22Rv1 (cell line): ENCODE results near the gene MBD2.

Experiments used
- H3K27ac ChIP-seq: fragments of 450-650 bp; 2 replicates; pipeline ENCODE4 v1.5.1; 2017
- CTCF ChIP-seq: fragments of 450-650 bp; IDR thresholded peaks from 2 replicates; pipeline ENCODE4 v1.5.1; 2017; ENCODE audit warnings: mild to moderate bottlenecking
- ZFX ChIP-seq: fragments of 450-650 bp; IDR thresholded peaks from 2 replicates; pipeline ENCODE4 v1.6.1; 2017; ENCODE audit warnings: antibody characterized with exemption, borderline replicate concordance

Gene MBD2

GRCh38 chr18:54119524-54120019, 104.9 kb downstream of the MBD2 start:
- TF ChIP-seq ZFX, result no peak
- TF ChIP-seq CTCF, result peak; percentile 85
- H3K27ac ChIP-seq, result no peak overlapping the region

DNA sequence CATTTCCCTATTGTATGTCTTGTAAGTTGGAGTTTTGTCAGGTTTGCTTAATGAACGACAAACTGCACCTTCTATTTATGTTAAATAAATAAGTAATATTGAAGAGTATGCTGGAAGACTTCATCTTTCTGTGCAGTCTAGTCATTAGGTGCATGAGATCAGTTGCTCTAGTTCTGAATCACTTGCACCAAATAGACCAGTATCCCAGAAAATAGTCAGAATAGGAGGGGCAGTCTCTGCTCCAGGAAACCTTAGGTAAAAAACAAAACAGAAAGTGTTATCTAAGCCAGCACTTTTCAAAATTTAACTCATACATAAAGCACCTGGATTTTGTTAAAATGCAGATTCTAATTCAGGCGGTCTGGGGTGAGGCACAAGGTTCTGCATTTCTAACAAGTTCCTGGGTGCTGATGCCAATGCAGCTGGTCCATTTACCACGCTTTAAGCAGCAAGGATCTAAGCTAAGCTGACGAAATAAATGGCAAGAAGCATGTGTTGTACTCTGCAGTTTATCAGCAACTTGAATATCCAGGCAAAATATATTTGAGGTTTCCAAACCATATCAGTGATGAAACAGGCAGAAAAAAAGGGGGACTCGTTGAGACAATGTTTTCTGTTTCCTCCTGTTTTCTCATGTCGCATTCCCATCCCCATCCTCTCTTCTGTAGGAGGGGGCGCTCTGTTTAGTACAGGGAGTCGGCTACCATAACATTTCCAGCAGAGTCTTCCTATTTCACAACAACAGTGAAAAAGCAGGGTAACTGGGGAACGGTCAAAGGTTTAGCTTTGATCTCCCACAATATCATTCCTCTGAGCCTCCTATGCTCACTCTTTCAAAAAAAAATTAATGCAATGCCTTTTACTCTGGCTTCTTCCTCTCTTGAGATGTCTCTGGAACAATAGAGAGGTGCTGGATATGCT, 106.4 kb downstream of the MBD2 start:
- TF ChIP-seq ZFX (no peak), CTCF (no peak)
- H3K27ac ChIP-seq, result no peak overlapping the region

DNA sequence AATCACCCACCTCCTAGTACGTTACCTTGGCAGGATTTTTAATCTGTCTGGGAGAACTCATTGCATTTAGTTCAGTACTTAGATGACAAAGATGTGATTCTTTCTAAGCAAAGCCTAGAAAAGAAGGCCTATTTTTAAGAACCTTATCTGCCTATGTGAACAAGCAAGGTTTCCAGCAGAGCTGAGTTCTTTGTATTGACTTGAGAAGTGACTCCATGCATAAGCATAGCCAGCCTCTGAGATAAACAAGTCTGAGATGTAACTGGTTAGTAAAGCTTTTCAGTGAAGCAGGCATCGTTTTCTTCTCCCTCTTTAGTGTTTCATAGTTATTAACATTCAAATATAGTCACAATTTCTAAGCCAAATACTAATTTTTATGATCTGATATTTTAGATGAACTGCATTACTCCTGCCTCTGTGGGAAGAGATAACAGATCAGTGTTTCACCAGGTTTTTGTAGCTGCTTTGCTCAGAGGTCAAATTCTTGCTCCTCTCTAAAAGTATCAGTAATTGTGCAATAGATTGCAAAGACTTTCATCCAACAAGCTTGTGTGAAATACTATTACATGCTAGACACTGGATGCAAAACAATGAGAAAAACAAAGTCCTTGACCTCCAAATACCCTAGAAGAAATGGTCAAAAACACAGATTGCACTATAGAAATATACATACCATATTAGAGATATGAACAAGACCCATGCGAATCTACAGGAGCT, 107.8 kb downstream of the MBD2 start:
- no peak for TF ChIP-seq ZFX
- TF ChIP-seq CTCF, result no peak
- no peak overlapping the region for H3K27ac ChIP-seq

- H3K27ac ChIP-seq, result no peak overlapping the region
- TF ChIP-seq CTCF (no peak), ZFX (no peak)
Measured at GRCh38 chr18:54112356-54112755, 112.1 kb downstream of the MBD2 start.

DNA sequence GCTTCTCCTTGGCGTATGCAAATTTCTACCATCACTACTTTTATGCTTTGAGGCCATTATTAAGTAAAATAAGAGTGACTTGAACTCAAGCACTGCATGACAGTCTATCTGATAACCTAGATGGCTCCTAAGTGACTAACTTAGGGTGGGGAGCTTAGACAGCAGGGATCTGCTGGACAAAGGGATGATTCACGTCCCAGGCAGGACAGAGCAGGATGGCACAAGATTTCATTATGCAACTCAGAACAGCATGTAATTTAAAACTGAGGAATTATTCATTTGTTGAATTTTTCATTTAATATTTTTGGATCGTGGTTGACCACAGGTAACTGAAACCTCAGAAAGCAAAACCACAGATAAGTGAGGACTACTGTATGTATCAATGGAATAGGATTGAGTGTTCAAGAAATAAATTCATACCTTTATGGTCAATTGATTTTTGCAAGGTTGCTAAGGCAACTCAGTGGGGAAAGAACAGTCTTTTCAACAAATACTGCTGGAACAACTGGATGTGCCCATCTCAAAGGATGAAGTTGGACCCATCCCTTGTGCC, 115.3 kb downstream of the MBD2 start:
- TF ChIP-seq ZFX (no peak), CTCF (no peak)
- no peak overlapping the region for H3K27ac ChIP-seq

DNA sequence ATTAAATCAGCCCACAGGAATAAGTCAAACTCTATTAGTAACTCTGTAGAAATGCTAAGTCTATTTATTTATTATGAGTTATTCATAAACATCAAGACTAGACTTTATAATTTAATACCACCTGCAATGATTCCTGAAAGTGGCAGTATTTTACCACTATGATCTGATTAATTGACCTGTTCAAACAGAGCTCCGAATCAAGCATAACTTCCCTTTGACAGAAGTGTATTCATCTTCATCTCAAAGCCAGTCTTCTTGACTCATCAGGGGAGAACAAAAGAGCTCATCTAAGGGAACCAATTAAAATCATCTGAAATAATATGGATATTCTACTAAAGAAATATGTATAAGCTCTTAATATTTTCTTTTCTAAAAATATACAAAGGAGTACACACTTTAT, 122.3 kb downstream of the MBD2 start:
- H3K27ac ChIP-seq, result no peak overlapping the region
- TF ChIP-seq ZFX, result no peak
- TF ChIP-seq CTCF, result no peak
